HG02610 (cell line): ENCODE measurements around the gene SAMD4A.

Experiments used
- ATAC-seq: cut with Tn5 transposase; IDR thresholded peaks from one replicate; pipeline ENCODE4 v1.9.1; 2021; ENCODE audit warnings: mild to moderate bottlenecking, moderate library complexity; ENCODE audit not compliant: unreplicated experiment

SAMD4A gene

DNA sequence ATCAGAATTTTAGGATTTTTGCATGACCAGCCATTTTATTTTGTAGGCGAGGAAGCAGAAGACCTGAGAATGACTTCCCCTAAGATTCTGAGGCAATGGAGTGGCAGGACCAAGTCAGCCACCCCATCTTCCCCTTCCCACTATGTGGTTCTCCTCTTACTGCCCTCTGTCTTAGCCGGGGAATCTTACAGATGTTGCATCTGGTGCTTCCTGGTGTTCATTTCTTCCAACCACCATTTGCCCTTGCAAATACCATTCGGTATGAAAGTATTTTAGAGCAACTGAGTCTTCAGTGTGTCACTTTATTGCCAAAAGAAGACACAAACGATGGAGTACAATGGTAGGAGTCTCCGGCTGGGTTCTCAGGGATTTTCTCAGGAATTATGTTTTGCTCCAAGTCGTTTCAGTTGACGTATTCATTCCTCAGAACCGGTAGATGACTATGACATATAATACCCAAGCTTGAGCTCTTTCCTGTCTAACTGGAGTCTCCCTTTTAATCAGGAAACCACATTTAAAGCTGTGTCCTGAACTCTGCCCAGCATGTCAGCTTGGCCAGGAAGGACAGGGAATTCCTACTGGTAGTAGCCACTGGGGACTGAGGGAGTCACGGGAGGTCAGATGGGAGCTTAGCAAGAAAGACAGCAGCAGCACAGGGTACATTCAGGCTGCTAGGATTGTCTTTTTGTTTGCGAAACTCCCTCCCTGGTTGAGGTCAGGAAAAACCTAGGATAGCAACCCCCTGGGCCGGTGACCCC lies 87.0 kb downstream of the SAMD4A start:
- no peak for ATAC-seq

DNA sequence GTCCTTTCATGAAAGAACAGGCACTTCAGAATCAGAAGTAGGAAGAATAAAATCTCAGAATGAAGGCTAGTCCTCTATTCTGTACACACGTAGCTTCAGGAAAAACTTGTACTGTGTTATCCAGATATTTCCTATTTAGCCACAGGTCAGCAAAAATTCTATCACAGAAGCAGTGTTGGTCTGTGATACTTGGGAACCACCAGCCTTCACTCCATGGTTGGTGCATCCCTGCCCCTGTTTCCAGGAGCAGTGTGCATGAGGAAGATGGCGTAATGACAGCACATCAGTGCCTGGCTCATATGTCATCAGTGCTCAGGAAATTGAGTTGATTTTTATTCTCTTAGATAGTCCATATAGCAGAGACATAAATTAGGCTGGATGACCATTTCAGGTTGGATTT lies 87.7 kb downstream of the SAMD4A start:
- ATAC-seq: no peak

DNA sequence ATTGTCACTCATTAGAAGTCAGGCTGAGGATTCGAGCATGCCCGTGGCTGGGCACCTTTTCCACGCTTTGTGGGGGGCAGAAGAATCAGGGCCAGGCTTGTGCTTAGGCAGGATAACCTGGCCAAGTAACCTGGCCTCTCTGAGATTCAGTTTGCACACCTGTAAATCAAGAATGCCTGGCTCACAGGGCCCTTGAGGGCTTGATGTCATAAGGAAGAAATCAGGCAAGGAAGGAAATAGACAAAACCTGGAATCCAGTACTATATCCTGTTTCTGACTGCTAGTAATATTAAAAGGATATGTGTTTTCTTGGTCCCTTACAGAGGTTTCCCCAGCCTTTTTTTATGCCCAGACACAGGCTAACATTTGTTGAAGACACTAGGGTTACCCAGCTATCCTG lies 91.9 kb downstream of the SAMD4A start:
- no peak for ATAC-seq

- no peak for ATAC-seq
These were observed 92.4 kb downstream of the SAMD4A start for GRCh38 chr14:54659365-54659764.

- ATAC-seq: no peak
These were observed 93.7 kb downstream of the SAMD4A start for GRCh38 chr14:54660604-54661111.

DNA sequence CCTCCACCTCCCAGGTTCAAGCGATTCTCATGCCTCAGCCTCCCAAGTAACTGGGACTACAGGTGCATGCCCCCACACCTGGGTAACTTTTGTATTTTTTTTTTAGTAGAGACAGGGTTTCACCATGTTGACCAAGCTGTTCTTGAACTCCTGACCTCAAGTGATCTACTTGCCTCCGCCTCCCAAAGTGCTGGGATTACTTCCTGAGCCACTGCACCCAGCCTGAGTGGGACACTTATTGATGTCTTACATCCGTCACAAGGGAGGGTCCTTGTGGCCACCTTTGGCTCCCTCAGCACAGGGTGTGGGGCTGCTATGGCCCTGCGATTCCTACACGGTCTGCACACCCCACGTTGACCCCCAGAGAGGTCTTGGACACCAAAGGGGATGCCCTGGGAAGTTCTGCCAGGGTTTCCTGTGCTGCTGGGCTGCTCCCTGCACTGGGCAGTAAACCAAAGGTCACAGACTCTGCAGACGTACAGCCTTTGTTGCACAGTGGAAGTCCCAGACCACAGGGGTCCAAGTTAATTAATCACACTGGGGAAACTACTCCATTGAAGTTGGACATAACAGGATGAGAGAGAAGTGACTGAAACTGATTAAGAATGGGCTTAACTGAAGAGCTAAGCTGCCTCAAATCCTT lies 95.7 kb downstream of the SAMD4A start:
- ATAC-seq: no peak

GRCh38 chr14:54664961-54665360 lies 98.0 kb downstream of the SAMD4A start:
- ATAC-seq: no peak

- peak; percentile 61 for ATAC-seq
These were observed 99.0 kb downstream of the SAMD4A start for GRCh38 chr14:54665946-54666345.

DNA sequence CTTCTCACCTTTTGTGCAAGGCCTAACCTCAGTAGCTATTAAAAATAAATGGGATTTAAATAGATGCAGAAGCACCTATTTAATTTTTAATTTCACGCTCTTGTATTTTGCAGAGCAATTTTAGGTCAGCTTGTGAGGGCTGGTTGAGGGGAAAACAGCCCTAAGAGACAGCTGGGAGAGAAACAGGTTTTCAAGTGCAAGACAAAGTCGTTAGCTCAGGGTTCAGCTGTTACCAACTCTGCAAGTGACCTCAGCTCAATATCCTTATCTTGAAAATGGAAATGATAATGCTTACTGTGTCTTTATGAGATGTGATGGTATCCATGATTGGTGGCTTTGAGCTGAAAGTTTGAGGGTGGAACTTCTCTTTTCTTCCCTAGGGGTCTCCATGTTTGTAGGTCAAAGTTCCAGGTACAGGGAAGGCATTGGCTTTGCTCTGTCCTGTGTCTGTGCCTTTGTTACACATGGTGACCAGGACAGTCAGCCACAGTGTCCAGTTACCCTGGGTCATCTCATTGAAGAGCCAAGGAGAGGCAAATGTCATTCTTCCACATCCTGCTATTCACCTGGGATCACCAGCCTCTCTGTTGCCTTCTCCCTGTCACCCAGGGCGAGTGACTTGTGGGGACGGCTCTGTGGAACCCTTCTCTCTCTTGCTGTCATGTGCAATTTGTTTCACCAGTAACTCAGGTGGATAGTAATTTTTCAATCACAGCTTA lies 100.3 kb downstream of the SAMD4A start:
- no peak for ATAC-seq

GRCh38 chr14:54667764-54668163 lies 100.8 kb downstream of the SAMD4A start:
- no peak for ATAC-seq

DNA sequence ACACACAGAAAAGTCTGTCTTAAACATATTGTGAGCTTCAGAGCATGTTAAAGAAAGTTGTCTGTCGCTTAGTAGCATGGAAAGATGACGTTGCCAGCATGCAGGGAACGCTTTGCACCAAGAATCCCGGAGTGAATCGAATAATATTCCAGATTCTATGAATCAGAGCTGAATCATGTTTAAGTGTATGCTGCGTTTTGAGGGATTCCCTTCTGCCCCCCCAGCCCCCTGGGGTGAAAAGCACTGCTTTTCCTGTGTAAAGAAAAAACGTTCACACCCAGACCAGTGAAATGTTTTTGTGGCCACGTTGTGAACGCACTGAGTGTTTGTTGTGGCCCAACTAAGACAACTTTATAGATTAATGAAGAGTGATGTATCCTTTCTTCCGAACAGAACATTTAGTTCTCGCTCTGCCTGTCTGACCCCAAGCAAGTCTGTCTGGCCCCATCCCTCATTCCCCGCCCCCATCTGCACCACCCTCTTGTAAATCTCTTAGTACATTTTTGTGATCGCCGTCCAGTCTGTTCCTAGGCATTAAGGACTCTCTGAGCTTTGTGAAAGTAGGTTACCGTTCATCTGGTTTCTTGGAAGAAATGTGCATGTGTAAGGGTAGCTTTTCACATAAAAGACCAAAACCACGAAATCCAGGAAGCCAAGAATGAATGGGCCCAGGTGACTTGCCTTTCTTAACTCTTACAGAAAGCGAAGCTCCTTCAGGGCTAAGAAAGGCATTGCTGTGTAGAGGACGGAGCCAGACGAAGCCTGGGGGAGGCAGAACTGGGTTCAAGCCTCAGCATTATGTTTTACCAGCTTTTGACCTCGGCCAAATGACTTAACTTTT lies 103.0 kb downstream of the SAMD4A start:
- ATAC-seq: no peak

DNA sequence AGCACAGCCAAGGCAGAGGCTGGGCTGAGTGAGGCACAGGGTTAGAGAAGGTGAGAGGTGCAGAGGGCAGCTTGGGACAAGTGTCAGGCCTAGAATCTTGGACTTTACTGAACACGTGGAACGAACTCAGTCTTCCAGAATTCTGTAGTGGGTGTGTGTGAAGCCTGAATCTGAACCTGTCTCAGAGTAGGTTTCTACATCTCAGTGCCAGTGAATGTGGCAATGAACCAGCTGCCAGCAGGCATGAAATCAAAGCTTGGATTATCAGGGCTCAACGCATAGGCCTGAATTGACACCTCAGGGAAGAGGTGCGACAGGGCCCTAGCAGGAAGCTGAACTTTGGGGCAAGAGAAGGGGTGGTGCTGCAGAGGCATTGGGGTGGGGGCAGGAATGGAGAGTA lies 104.6 kb downstream of the SAMD4A start:
- no peak for ATAC-seq

DNA sequence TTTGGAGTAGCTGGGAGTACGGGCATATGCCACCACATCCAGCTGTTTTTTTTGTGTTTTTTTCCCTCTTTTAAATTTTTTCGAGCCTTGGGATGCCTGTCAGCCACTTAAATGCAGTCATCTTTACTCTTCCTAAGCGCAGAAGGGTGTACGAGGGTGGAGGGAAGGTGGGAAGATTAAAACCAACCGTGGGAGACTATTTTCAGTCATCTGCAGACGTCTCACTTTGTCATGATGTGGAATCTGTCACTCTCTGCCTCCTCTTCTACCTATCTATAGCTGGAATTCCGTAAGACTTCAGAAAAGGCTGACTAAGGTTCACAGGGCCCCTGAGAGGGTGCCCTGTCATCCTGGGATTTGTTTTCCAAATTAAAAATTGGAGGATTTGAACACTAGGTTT lies 105.3 kb downstream of the SAMD4A start:
- no peak for ATAC-seq

DNA sequence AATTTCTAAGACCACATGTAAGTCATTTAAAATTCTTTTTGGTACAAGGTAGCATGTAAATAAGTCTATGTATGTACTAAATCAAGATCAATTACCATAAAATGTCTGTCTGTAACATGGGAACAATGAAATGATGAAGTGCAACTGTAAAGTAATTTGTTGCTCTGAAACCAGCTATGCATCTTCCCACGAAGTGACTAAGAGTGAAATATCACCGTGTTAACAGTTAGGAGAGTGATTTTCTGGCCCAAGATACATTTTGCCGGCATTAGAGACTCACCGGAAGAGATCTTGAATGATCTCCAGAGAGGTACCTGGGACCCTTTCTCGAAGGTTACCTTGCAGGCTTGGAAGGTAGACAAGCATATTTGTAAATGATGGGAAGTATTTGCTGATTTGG lies 105.8 kb downstream of the SAMD4A start:
- ATAC-seq: no peak

GRCh38 chr14:54673193-54674045 lies 106.5 kb downstream of the SAMD4A start:
- ATAC-seq: no peak

DNA sequence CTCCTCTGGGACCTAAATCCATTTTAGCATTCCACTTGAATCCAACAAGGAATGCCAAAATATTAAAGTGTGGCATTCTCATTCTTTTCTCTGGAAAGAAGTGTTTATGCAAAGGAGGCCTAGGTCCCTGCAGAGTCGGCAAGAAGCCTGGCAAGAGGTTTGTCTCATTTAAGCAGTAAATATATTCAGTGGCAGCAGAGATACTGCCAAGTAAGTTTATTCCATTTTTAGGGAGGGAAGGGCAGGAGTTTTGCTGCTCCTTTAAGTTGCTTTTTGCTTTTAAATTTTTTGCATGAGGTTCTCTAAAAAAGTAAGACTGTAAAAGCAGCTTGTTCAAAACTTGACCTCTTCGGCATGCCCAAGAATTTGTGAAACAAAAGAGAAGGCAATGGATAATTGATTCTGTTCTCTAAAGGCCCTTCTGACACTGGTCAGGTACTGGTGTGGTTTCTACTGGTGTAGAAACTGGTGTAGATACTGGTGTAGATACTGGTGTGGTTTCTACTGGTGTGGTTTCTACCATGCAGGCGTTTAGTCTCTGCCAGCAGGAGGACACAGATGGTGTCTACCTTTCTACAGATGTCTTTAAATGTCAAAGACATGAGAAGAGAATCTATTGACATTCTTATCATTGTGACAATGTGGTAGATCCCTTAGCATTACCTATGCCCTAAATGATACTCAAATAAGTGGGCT lies 107.3 kb downstream of the SAMD4A start:
- ATAC-seq: no peak

- no peak for ATAC-seq
These were observed 108.6 kb downstream of the SAMD4A start for GRCh38 chr14:54675236-54676128.
